K562 (cell line): Measurements from ENCODE around the gene BPI. TPM values are rescaled to one million over a fixed set of nuclear protein-coding genes. Genes with fewer than 3 reads are reported as not detected.
A peak's percentile ranks its signal among the peaks of the same experiment; 100 is the strongest.

Experiments
- CBX5 ChIP-seq: IDR thresholded peaks from 2 replicates; pipeline ENCODE4 v1.6.1; 2014; ENCODE audit warnings: low read depth, borderline replicate concordance
- CTBP1 ChIP-seq: fragments of 450-650 bp; IDR thresholded peaks from 2 replicates; pipeline ENCODE4 v1.6.1; 2016; ENCODE audit warnings: borderline replicate concordance
- CTCFL ChIP-seq: IDR thresholded peaks from 2 replicates; pipeline ENCODE4 v1.6.1; 2011; ENCODE audit warnings: borderline replicate concordance, low read depth, mild to moderate bottlenecking, moderate library complexity, low read length; ENCODE audit not compliant: insufficient read depth, poor library complexity, severe bottlenecking
- DEAF1 ChIP-seq: fragments of 450-650 bp; formaldehyde crosslinking; IDR thresholded peaks from 2 replicates; pipeline ENCODE4 v1.4.0; 2020; ENCODE audit warnings: mild to moderate bottlenecking, moderate library complexity
- FOXK2 ChIP-seq, 2 experiments: fragments of 450-650 bp; IDR thresholded peaks in 1 of 2; conservative IDR thresholded peaks in 1 of 2; 2 replicates each; pipeline ENCODE4 v1.6.1; 2016; ENCODE audit warnings: low read depth in 2 of 2, mild to moderate bottlenecking in 1 of 2
- L3MBTL2 ChIP-seq: fragments of 450-650 bp; IDR thresholded peaks from 2 replicates; pipeline ENCODE4 v1.6.1; 2016; ENCODE audit warnings: mild to moderate bottlenecking, moderate library complexity
- MAZ ChIP-seq, 2 experiments: fragments of 450-650 bp in 1 of 2; sonication (generic) in 1 of 2; formaldehyde crosslinking; IDR thresholded peaks in 1 of 2; conservative IDR thresholded peaks in 1 of 2; 2 replicates each; pipeline versions ENCODE4 v1.4.0 to v1.5.0; 2020; ENCODE audit warnings: mild to moderate bottlenecking in 1 of 2, missing genetic modification reagents in 1 of 2
- SLC30A9 ChIP-seq: fragments of 250-450 bp; sonication (Bioruptor Pico); IDR thresholded peaks from 2 replicates; pipeline ENCODE4 v1.8.0; 2022; ENCODE audit warnings: mild to moderate bottlenecking, moderate library complexity
- SP1 ChIP-seq: sonication (generic); formaldehyde crosslinking; IDR thresholded peaks from 2 replicates; pipeline ENCODE4 v1.8.1; 2022; ENCODE audit warnings: mild to moderate bottlenecking, missing genetic modification reagents
- TEAD1 ChIP-seq, 2 experiments: fragments of 450-650 bp in 1 of 2; sonication (generic) in 1 of 2; formaldehyde crosslinking; IDR thresholded peaks; 2 replicates each; pipeline versions ENCODE4 v1.4.0 to v1.8.0; 2020 to 2022; ENCODE audit warnings: mild to moderate bottlenecking in 2 of 2, missing genetic modification reagents in 1 of 2
- TOE1 ChIP-seq, 2 experiments: fragments of 450-650 bp in 1 of 2; sonication (generic) in 1 of 2; formaldehyde crosslinking in 1 of 2; IDR thresholded peaks; 2 replicates each; pipeline versions ENCODE4 v1.7.1 to v1.8.0; 2016 to 2022; ENCODE audit warnings: borderline replicate concordance in 2 of 2, mild to moderate bottlenecking in 2 of 2, antibody characterized with exemption in 1 of 2, inconsistent platforms in 1 of 2, low read depth in 1 of 2, missing genetic modification reagents in 1 of 2, moderate library complexity in 1 of 2
- TSHZ1 ChIP-seq: fragments of 250-450 bp; sonication (Bioruptor Pico); IDR thresholded peaks from 2 replicates; pipeline ENCODE4 v1.4.0; 2020; ENCODE audit warnings: mild to moderate bottlenecking, moderate library complexity
- ZNF583 ChIP-seq: fragments of 250-450 bp; sonication (Bioruptor Pico); IDR thresholded peaks from 2 replicates; pipeline ENCODE4 v1.4.0; 2020
- ZSCAN32 ChIP-seq: fragments of 450-650 bp; formaldehyde crosslinking; IDR thresholded peaks from 2 replicates; pipeline ENCODE4 v1.4.0; 2020; ENCODE audit warnings: mild to moderate bottlenecking, moderate library complexity
- polyA plus RNA-seq, 8 experiments: library from polyadenylated mRNA; depleted of rRNA in 4 of 8; stranded (reverse) in 5 of 8; unstranded in 3 of 8; fragments of >200 nt; fragmentation: Nextera tagmentation in 2 of 8; fragmentation: Illumina TruSeq in 1 of 8; extraction: Ambion mirVana in 2 of 8; extraction: Trizol in 1 of 8; gene quantifications; 2 replicates each; pipeline versions ENCODE4 v1.2.1 to v1.2.3, GENCODE V29; 2011 to 2014; ENCODE audit warnings: inconsistent platforms in 1 of 8, missing spikeins in 1 of 8
- total RNA-seq, 7 experiments: library from RNA; depleted of rRNA in 6 of 7; stranded (reverse); fragments of >200 nt in 6 of 7; fragmentation: Illumina TruSeq in 2 of 7; extraction: Trizol in 2 of 7; gene quantifications; 2 replicates each; pipeline versions ENCODE4 v1.2.1 to v1.2.3, GENCODE V29; 2011 to 2021; ENCODE audit warnings: low replicate concordance in 1 of 7
- TF ChIP-seq, protein P1 (sequence below), 3 experiments: IDR thresholded peaks in 2 of 3; conservative IDR thresholded peaks in 1 of 3; 2 replicates each; pipeline ENCODE4 v1.5.1; 2011 to 2012; ENCODE audit warnings: low read length in 3 of 3, mild to moderate bottlenecking in 3 of 3, control low read depth in 2 of 3, improper control_type of control experiment in 1 of 3, inconsistent platforms in 1 of 3, low read depth in 1 of 3, mixed read lengths in 1 of 3, moderate library complexity in 1 of 3; ENCODE audit not compliant: insufficient read depth in 2 of 3
- TF ChIP-seq, protein P2 (sequence below): sonication (generic); formaldehyde crosslinking; IDR thresholded peaks from 2 replicates; pipeline ENCODE4 v1.5.0; 2020; ENCODE audit warnings: missing genetic modification reagents

BPI gene
- total and polyA plus RNA-seq, 9 of the 15 experiments (the other 6 are each of a cell fraction or from before 2014, with no cell fraction given), result not detected

GRCh38 chr20:38337561-38338140, 33.7 kb downstream of the BPI start (continued):
- peak; percentile 15 for TF ChIP-seq CTCFL
- peak; percentile 71 to 72; a peak in 3 of 4 replicates for TF ChIP-seq FOXK2 (conservative IDR thresholded peaks at IDR 0.05 in 1 of 2, IDR thresholded peaks at IDR 0.05 in 1 of 2; ENCODE audit: low read depth in 2 of 2)
- peak; percentile 99 for TF ChIP-seq CBX5
- peak in 1 of 2 experiments; percentile 59; a peak in 1 of 4 replicates for TF ChIP-seq MAZ (CRISPR knock-in tag; conservative IDR thresholded peaks at IDR 0.05 in 1 of 2, IDR thresholded peaks at IDR 0.05 in 1 of 2)
- TF ChIP-seq SP1 (CRISPR knock-in tag), result peak; percentile 78
- peak in 1 of 2 experiments; percentile 34; a peak in 1 of 4 replicates for TF ChIP-seq TEAD1 (CRISPR knock-in tag; IDR thresholded peaks at IDR 0.05)
- TF ChIP-seq, protein P1, sequence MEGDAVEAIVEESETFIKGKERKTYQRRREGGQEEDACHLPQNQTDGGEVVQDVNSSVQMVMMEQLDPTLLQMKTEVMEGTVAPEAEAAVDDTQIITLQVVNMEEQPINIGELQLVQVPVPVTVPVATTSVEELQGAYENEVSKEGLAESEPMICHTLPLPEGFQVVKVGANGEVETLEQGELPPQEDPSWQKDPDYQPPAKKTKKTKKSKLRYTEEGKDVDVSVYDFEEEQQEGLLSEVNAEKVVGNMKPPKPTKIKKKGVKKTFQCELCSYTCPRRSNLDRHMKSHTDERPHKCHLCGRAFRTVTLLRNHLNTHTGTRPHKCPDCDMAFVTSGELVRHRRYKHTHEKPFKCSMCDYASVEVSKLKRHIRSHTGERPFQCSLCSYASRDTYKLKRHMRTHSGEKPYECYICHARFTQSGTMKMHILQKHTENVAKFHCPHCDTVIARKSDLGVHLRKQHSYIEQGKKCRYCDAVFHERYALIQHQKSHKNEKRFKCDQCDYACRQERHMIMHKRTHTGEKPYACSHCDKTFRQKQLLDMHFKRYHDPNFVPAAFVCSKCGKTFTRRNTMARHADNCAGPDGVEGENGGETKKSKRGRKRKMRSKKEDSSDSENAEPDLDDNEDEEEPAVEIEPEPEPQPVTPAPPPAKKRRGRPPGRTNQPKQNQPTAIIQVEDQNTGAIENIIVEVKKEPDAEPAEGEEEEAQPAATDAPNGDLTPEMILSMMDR (IDR thresholded peaks at IDR 0.05 in 2 of 3, conservative IDR thresholded peaks at IDR 0.05 in 1 of 3; ENCODE audit: insufficient read depth in 2 of 3, low read depth in 1 of 3, low read length in 3 of 3), result peak; percentile 99 to 100 (median 99)
- TF ChIP-seq L3MBTL2, result peak; percentile 15; the same call in 1 of the 2 replicates
- TF ChIP-seq SLC30A9 (CRISPR knock-in tag), result no peak
- no peak for TF ChIP-seq TSHZ1 (CRISPR knock-in tag)
- TF ChIP-seq ZSCAN32 (CRISPR knock-in tag), result no peak
- TF ChIP-seq, protein P2, sequence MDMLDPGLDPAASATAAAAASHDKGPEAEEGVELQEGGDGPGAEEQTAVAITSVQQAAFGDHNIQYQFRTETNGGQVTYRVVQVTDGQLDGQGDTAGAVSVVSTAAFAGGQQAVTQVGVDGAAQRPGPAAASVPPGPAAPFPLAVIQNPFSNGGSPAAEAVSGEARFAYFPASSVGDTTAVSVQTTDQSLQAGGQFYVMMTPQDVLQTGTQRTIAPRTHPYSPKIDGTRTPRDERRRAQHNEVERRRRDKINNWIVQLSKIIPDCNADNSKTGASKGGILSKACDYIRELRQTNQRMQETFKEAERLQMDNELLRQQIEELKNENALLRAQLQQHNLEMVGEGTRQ (CRISPR knock-in tag), result peak; percentile 37; the same call in 1 of the 2 replicates
- peak; percentile 54; the same call in 1 of the 2 replicates for TF ChIP-seq CTBP1
- peak; percentile 34; the same call in 1 of the 2 replicates for TF ChIP-seq TOE1 (IDR thresholded peaks at IDR 0.05; ENCODE audit: borderline replicate concordance)
- peak; percentile 86; the same call in 1 of the 2 replicates for TF ChIP-seq TOE1 (CRISPR knock-in tag; IDR thresholded peaks at IDR 0.05; ENCODE audit: borderline replicate concordance, low read depth)
- no peak for TF ChIP-seq ZNF583
- TF ChIP-seq DEAF1, result peak; percentile 95
